ENCODE results near the gene ERCC1. TPM values are rescaled to one million over a fixed set of nuclear protein-coding genes. Genes with fewer than 3 reads are reported as not detected.

ERCC1 gene
- total RNA-seq, 3 donors from 2014 or later (not counting 1 experiment from before 2014, with no cell fraction given), result 46.8 to 55.2 (median 48.2) TPM

- H3K4me1 ChIP-seq (ENCODE audit: control insufficient read depth, insufficient read depth, low read length), result no peaks in the 10 kb centered on the region
- H3K4me1 Mint-ChIP-seq, result peaks cover 0 to 5% of the 10 kb centered on the region in 2 donors
- no peaks in the 10 kb centered on the region for H3K27me3 ChIP-seq (ENCODE audit: control insufficient read depth, insufficient read depth, low read length)
- H3K4me3 ChIP-seq (ENCODE audit: low read length), result no peak overlapping the region
- no peak for TF ChIP-seq CTCF (IDR thresholded peaks at IDR 0.05)
- DNase-seq, result no peak
- intact Hi-C loops (cut with micrococcal nuclease), result no loop called here
- 97% methylated on average over 12 of the region's 12 CpGs for WGBS (ENCODE audit: insufficient coverage)
- no peaks in the 10 kb centered on the region for H3K36me3 ChIP-seq (ENCODE audit: control insufficient read depth, insufficient read depth, low read length)
- H3K9me3 Mint-ChIP-seq, result no peaks in the 10 kb centered on the region
- H3K4me3 Mint-ChIP-seq, result no peak overlapping the region
- no peaks in the 10 kb centered on the region for H3K36me3 Mint-ChIP-seq
- no peak overlapping the region for H3K27ac ChIP-seq (ENCODE audit: low read length)
- ATAC-seq, result no peak
- H3K27me3 Mint-ChIP-seq (ENCODE audit: low read depth in 2 of 2), result no peaks in the 10 kb centered on the region
- H3K27ac Mint-ChIP-seq, result no peak overlapping the region
- no peaks in the 10 kb centered on the region for H3K9me3 ChIP-seq (ENCODE audit: control insufficient read depth, insufficient read depth, low read length)
These were observed 65.4 kb downstream of the ERCC1 start for GRCh38 chr19:45358213-45358792.

- Mint-ChIP-seq H3K36me3 (no peaks in the 10 kb centered on the region), H3K4me1 (peaks cover 0 to 5% of the 10 kb centered on the region in 2 donors), H3K27ac (no peak overlapping the region), H3K4me3 (no peak overlapping the region), H3K27me3 (ENCODE audit: low read depth in 2 of 2) (no peaks in the 10 kb centered on the region), H3K9me3 (no peaks in the 10 kb centered on the region)
- intact Hi-C loops (cut with micrococcal nuclease), result no loop called here
- Histone ChIP-seq H3K4me3 (ENCODE audit: low read length) (no peak overlapping the region), H3K27ac (ENCODE audit: low read length) (no peak overlapping the region), H3K36me3 (ENCODE audit: control insufficient read depth, insufficient read depth, low read length) (peaks cover 5% of the 10 kb centered on the region), H3K27me3 (ENCODE audit: control insufficient read depth, insufficient read depth, low read length) (no peaks in the 10 kb centered on the region), H3K4me1 (ENCODE audit: control insufficient read depth, insufficient read depth, low read length) (no peaks in the 10 kb centered on the region), H3K9me3 (ENCODE audit: control insufficient read depth, insufficient read depth, low read length) (no peaks in the 10 kb centered on the region)
- DNase-seq, result no peak
- no peak for TF ChIP-seq CTCF (IDR thresholded peaks at IDR 0.05)
- no peak for ATAC-seq
- 98% methylated on average over 11 of the region's 11 CpGs for WGBS (ENCODE audit: insufficient coverage)
These were observed 66.3 kb downstream of the ERCC1 start for GRCh38 chr19:45357445-45357783.

Other genes with a start within 250 kb of the ERCC1 start
- gene TRAPPC6A, start 245.7 kb downstream of the ERCC1 start, total RNA-seq, result 10 to 100 TPM; 38.0 to 47.0 (median 45.2) TPM
- 10 to 100 TPM; 20.9 to 26.3 (median 21.8) TPM for gene BLOC1S3, start 245.1 kb downstream of the ERCC1 start, total RNA-seq
- under 1 TPM in 2 of 3 donors, not detected in 1; 0.16 to 0.23 TPM for gene EXOC3L2, start 178.5 kb downstream of the ERCC1 start, total RNA-seq
- 10 to 100 TPM; 50.4 to 53.6 (median 51.4) TPM for gene MARK4, start 172.6 kb downstream of the ERCC1 start, total RNA-seq
- gene CKM, start 101.0 kb downstream of the ERCC1 start, total RNA-seq, result not detected
- gene KLC3, start 83.2 kb downstream of the ERCC1 start, total RNA-seq, result not detected
- 10 to 100 TPM; 13.4 to 22.3 (median 14.9) TPM for gene ERCC2, start 53.3 kb downstream of the ERCC1 start, total RNA-seq
- 1 to 10 TPM; 5.6 to 7.4 (median 5.9) TPM for gene PPP1R13L, start 18.8 kb downstream of the ERCC1 start, total RNA-seq
- 1 to 10 TPM in 1 of 3 donors, under 1 TPM in 2; 0.28 to 1.4 (median 0.45) TPM for gene POLR1G, start 17.3 kb downstream of the ERCC1 start, total RNA-seq
- gene FOSB, start 44.1 kb upstream of the ERCC1 start, total RNA-seq, result 1,000 to 10,000 TPM in 2 of 3 donors, 100 to 1,000 TPM in 1; 784 to 1,837 (median 1,121) TPM
- gene RTN2, start 73.1 kb upstream of the ERCC1 start, total RNA-seq, result 1 to 10 TPM; 1.9 to 5.5 (median 3.0) TPM
- 1 to 10 TPM; 5.1 to 8.3 (median 6.8) TPM for gene PPM1N, start 74.5 kb upstream of the ERCC1 start, total RNA-seq
- 100 to 1,000 TPM; 192 to 244 (median 237) TPM for gene VASP, start 83.6 kb upstream of the ERCC1 start, total RNA-seq
- 10 to 100 TPM in 1 of 3 donors, 1 to 10 TPM in 2; 8.2 to 10.4 (median 9.0) TPM for gene OPA3, start 160.9 kb upstream of the ERCC1 start, total RNA-seq
- under 1 TPM in 2 of 3 donors, not detected in 1; 0.12 to 0.13 TPM for gene GPR4, start 178.3 kb upstream of the ERCC1 start, total RNA-seq
- gene EML2, start 215.5 kb upstream of the ERCC1 start, total RNA-seq, result 100 to 1,000 TPM; 112 to 136 (median 117) TPM
- gene GIPR, start 244.3 kb upstream of the ERCC1 start, total RNA-seq, result 10 to 100 TPM; 20.7 to 24.5 (median 21.5) TPM